AG04450 (cell line): Measurements from ENCODE around the gene FAM120AOS. TPM values are rescaled to one million over a fixed set of nuclear protein-coding genes. Genes with fewer than 3 reads are reported as not detected.

Source experiments
- CTCF ChIA-PET: fragments of 300-600, 350-600 bp; formaldehyde crosslinking; extraction: SDS; loops from one replicate; lab custom pipeline; 2022; ENCODE audit warnings: antibody characterized with exemption, inconsistent platforms; lab: Charles Lee
- POLR2A ChIA-PET: fragments of 350-600 bp; formaldehyde crosslinking; extraction: SDS; loops from one replicate; lab custom pipeline; 2021; ENCODE audit warnings: antibody characterized with exemption, inconsistent platforms; lab: Yijun Ruan, JAX
- DNase-seq: peaks from one replicate; pipeline ENCODE4 v3.0.0-alpha.2; 2011; ENCODE audit warnings: low read depth, low spot score
- H3K27ac ChIP-seq: one replicate; pipeline ENCODE4 v1.5.1; 2012; ENCODE audit warnings: low read depth, low read length, control low read depth
- H3K27me3 ChIP-seq: one replicate; pipeline ENCODE4 v1.6.0; 2012; ENCODE audit warnings: low read length; ENCODE audit not compliant: control insufficient read depth, insufficient read depth
- H3K4me3 ChIP-seq: 2 replicates; pipeline ENCODE4 v1.5.1; 2011; ENCODE audit warnings: mild to moderate bottlenecking, low read depth, low read length, control low read depth
- H3K9me3 ChIP-seq: 2 replicates; pipeline ENCODE4 v1.5.1; 2012; ENCODE audit warnings: low read length; ENCODE audit not compliant: control insufficient read depth, insufficient read depth
- polyA plus RNA-seq: library from polyadenylated mRNA; depleted of rRNA; stranded (reverse); fragments of >200 nt; gene quantifications from 2 replicates; pipeline ENCODE4 v1.2.3, GENCODE V29; 2011
- TF ChIP-seq, protein P1 (sequence below): IDR thresholded peaks from 2 replicates; pipeline ENCODE4 v1.5.1; 2011; ENCODE audit warnings: low read depth, low read length, control low read depth, inconsistent platforms

The FAM120AOS gene
- polyA plus RNA-seq, 1 experiment = 42.9 TPM

DNA sequence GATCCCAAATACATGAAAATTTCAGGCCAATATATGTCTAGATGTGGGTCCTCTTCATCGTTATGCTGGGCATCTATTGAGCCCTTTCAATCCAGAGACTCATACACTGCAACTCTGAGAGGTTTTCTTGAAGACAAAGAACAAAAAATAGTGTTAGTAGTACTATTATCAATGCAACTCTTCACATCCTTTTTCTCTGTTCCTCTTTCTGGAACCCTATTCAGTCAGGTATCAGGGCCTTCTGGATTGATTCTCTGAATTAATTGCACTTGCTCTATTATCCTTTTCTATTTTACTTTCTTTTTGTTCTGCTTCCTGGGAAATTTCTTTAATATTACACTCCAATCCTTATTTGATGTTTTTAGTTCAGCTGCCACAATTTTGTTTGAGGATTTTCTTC lies 20.4 kb downstream of the FAM120AOS start:
- TF ChIP-seq, protein P1, sequence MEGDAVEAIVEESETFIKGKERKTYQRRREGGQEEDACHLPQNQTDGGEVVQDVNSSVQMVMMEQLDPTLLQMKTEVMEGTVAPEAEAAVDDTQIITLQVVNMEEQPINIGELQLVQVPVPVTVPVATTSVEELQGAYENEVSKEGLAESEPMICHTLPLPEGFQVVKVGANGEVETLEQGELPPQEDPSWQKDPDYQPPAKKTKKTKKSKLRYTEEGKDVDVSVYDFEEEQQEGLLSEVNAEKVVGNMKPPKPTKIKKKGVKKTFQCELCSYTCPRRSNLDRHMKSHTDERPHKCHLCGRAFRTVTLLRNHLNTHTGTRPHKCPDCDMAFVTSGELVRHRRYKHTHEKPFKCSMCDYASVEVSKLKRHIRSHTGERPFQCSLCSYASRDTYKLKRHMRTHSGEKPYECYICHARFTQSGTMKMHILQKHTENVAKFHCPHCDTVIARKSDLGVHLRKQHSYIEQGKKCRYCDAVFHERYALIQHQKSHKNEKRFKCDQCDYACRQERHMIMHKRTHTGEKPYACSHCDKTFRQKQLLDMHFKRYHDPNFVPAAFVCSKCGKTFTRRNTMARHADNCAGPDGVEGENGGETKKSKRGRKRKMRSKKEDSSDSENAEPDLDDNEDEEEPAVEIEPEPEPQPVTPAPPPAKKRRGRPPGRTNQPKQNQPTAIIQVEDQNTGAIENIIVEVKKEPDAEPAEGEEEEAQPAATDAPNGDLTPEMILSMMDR = no peak
- Histone ChIP-seq H3K27me3 (peaks cover 2% of the 10 kb centered on the region), H3K27ac (no peak overlapping the region), H3K9me3 (no peaks in the 10 kb centered on the region), H3K4me3 (no peak overlapping the region)
- no peak for DNase-seq
- ChIA-PET POLR2A (no interaction called here), CTCF (no interaction called here)

DNA sequence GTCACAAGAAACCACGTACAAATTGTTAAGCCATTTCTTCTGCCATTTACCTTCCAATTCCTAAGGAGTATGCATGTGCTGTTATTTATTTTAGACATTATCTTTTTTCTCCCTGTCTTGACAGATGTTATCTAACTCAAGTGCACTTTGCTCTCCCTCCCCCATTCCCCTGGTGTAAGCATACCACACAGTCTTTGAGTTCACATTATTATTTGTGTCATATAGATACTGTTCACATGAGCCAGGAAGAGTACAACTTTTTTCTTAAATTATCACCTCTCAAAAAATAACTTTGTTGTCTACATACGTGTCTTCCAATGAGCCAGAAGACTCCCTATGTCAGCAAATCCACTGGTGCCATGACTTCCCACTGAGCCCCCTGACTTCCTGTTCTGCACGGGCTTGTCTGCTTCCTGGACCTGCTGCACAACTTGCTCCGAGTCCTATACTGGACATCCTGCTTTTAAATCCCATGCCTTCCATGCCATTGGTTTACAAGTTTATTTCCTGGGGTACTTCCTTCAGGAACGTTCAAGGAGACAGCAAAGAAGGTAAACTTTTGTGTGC lies 21.8 kb downstream of the FAM120AOS start:
- TF ChIP-seq, protein P1 = no peak
- Histone ChIP-seq H3K9me3 (no peaks in the 10 kb centered on the region), H3K27ac (no peak overlapping the region), H3K4me3 (no peak overlapping the region), H3K27me3 (peaks cover 3% of the 10 kb centered on the region)
- ChIA-PET CTCF (no interaction called here), POLR2A (no interaction called here)
- no peak for DNase-seq

DNA sequence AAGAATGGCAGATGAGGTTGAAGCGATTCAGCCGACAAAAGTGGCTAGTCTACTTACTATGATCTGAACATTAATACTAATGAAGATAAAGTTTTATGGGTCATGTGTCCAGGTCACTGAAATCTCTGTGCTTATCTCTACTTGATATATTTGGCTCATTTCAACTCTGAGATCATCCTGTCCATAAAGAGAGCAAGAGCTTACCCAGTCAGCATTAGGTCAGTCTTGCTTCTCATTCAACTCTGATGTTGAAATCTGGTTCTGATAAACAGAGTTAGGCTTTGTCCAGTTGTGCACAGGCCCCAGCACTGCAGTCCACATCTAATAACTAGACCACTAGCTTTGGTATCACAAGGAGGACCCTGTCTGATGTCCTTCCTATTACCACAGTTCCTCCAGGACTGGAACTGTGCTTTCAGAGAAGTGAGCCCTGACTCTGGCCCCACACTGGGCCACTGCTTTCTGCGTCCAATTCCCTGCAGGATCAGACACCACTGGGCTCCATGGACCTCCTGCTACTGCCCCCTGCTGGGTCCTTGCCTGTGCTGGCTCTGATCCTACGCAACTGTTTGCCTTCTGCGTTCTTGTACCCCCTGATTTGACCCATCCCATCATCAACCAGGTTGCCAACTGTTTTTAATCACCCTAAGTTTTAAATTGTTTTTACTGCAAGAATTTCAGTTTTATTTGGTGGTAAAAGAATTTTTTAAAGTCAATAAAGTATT lies 25.6 kb downstream of the FAM120AOS start:
- DNase-seq = no peak
- ChIA-PET POLR2A (no interaction called here), CTCF (interaction anchor here (1.6 kb wide), 1 partner anchor 11 kb away, joined by 3 read pairs; no protein-coding TSS in a partner anchor)
- TF ChIP-seq, protein P1 = peak; percentile 13; the same call in 1 of the 2 replicates
- peaks cover 3% of the 10 kb centered on the region for H3K27me3 ChIP-seq
- no peak overlapping the region for H3K27ac ChIP-seq
- no peak overlapping the region for H3K4me3 ChIP-seq
- H3K9me3 ChIP-seq = no peaks in the 10 kb centered on the region

DNA sequence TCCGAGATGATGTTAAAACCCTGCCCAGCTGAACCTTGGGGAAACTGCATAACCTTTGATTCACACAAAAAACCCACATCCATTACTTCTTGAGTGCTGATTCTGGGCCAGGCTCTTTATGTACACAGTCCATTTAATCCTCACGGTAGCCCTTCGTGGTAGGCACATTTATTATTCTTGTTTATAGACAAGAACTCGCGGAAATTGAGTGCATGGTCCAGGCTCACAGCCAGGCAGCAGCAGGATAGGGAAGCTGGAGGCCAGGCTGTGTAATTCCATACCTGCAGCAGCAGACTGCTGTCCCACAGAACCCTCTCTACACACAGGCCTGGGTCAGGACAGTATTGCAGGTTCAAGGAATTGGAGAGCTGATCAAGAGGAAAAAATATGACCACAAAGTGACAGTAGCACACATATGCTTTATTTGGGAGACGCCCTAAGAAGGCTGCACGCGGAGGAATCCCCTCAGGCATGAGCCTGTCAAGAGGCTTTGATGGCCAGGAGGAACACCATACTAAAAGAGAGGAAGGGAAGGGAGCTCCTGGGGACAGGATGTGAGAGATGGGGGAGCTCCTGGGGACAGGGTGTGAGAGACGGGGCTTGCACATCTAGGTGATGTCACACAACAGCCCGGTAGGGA lies 30.3 kb downstream of the FAM120AOS start:
- Histone ChIP-seq H3K4me3 (no peak overlapping the region), H3K27ac (no peak overlapping the region), H3K9me3 (peaks cover 4% of the 10 kb centered on the region; the same call in 1 of the 2 replicates), H3K27me3 (peaks cover 2% of the 10 kb centered on the region)
- TF ChIP-seq, protein P1 = no peak
- ChIA-PET CTCF (no interaction called here), POLR2A (no interaction called here)
- DNase-seq = no peak

DNA sequence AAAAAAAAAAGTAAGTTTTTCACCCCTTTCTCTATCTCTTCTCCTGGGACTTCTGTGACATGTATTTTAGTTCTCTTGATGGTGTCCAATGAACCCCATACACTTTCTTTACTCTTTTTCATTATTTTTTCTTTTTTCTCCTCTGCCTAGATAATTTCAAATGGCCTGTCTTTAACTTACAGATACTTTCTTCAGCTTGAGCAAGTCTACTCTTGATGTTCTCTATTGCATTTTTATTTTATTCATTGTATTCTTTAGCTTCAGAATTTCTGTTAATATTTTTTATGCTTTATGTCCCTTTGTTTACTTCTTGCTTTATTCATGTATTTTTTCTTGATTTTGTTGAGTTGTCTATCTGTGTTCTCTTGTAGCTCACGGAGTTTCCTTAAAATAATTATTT lies 34.4 kb downstream of the FAM120AOS start:
- Histone ChIP-seq H3K27me3 (no peaks in the 10 kb centered on the region), H3K27ac (no peak overlapping the region), H3K9me3 (peaks cover 12% of the 10 kb centered on the region; the same call in 1 of the 2 replicates), H3K4me3 (no peak overlapping the region)
- ChIA-PET POLR2A (no interaction called here), CTCF (interaction anchor here (0.6 kb wide), 1 partner anchor 18 kb away, joined by 9 read pairs; no protein-coding TSS in a partner anchor)
- TF ChIP-seq, protein P1 = no peak
- no peak for DNase-seq
